HL-60 (cell line): ENCODE measurements around the gene CFAP45.

ENCODE experiments used
- DNase-seq, 2 experiments: peaks; one replicate each; pipeline ENCODE4 v3.0.0-alpha.2; 2010 to 2020; ENCODE audit warnings: low read depth in 1 of 2, low spot score in 1 of 2
- H3K27ac ChIP-seq: fragments of 250-450 bp; sonication (Bioruptor Pico); replicated peaks from 2 replicates; pipeline ENCODE4 v1.5.1; 2020; ENCODE audit warnings: mild to moderate bottlenecking, moderate library complexity
- H3K27me3 ChIP-seq: fragments of 250-450 bp; sonication (Bioruptor Pico); 2 replicates; pipeline ENCODE4 v1.5.1; 2021; ENCODE audit warnings: mild to moderate bottlenecking, moderate library complexity; ENCODE audit not compliant: insufficient read depth, poor library complexity, severe bottlenecking
- H3K4me3 ChIP-seq: replicated peaks from 2 replicates; pipeline ENCODE4 v1.5.1; 2011; ENCODE audit warnings: mild to moderate bottlenecking, control low read depth, low read length; ENCODE audit not compliant: insufficient read depth
- GABPA ChIP-seq: IDR thresholded peaks from 2 replicates; pipeline ENCODE4 v1.6.1; 2012; ENCODE audit warnings: low read depth
- POLR2AphosphoS5 ChIP-seq: IDR thresholded peaks from 2 replicates; pipeline ENCODE4 v1.6.1; 2012; ENCODE audit warnings: low read depth
- SPI1 ChIP-seq: IDR thresholded peaks from 2 replicates; pipeline ENCODE4 v1.6.1; 2012; ENCODE audit warnings: low read depth, mild to moderate bottlenecking, borderline replicate concordance
- TF ChIP-seq, protein P1 (sequence below): IDR thresholded peaks from 2 replicates; pipeline ENCODE4 v1.6.1; 2012; ENCODE audit warnings: low read depth; ENCODE audit not compliant: insufficient replicate concordance
- TF ChIP-seq, protein P2 (sequence below): IDR thresholded peaks from one replicate; pipeline ENCODE4 v1.5.1; 2011; ENCODE audit warnings: low read length, control low read depth, inconsistent platforms; ENCODE audit not compliant: insufficient read depth

The CFAP45 gene

GRCh38 chr1:159831412-159832141 lies 68.4 kb downstream of the CFAP45 start:
- Histone ChIP-seq H3K4me3 (no peak overlapping the region), H3K27ac (no peak overlapping the region), H3K27me3 (no peaks in the 10 kb centered on the region)
- no peak for TF ChIP-seq GABPA
- DNase-seq = no peak

- no peak overlapping the region for H3K27ac ChIP-seq
- TF ChIP-seq SPI1 = no peak
- no peak for TF ChIP-seq POLR2AphosphoS5
- no peak for TF ChIP-seq GABPA
- TF ChIP-seq, protein P1, sequence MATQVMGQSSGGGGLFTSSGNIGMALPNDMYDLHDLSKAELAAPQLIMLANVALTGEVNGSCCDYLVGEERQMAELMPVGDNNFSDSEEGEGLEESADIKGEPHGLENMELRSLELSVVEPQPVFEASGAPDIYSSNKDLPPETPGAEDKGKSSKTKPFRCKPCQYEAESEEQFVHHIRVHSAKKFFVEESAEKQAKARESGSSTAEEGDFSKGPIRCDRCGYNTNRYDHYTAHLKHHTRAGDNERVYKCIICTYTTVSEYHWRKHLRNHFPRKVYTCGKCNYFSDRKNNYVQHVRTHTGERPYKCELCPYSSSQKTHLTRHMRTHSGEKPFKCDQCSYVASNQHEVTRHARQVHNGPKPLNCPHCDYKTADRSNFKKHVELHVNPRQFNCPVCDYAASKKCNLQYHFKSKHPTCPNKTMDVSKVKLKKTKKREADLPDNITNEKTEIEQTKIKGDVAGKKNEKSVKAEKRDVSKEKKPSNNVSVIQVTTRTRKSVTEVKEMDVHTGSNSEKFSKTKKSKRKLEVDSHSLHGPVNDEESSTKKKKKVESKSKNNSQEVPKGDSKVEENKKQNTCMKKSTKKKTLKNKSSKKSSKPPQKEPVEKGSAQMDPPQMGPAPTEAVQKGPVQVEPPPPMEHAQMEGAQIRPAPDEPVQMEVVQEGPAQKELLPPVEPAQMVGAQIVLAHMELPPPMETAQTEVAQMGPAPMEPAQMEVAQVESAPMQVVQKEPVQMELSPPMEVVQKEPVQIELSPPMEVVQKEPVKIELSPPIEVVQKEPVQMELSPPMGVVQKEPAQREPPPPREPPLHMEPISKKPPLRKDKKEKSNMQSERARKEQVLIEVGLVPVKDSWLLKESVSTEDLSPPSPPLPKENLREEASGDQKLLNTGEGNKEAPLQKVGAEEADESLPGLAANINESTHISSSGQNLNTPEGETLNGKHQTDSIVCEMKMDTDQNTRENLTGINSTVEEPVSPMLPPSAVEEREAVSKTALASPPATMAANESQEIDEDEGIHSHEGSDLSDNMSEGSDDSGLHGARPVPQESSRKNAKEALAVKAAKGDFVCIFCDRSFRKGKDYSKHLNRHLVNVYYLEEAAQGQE = no peak
- TF ChIP-seq, protein P2, sequence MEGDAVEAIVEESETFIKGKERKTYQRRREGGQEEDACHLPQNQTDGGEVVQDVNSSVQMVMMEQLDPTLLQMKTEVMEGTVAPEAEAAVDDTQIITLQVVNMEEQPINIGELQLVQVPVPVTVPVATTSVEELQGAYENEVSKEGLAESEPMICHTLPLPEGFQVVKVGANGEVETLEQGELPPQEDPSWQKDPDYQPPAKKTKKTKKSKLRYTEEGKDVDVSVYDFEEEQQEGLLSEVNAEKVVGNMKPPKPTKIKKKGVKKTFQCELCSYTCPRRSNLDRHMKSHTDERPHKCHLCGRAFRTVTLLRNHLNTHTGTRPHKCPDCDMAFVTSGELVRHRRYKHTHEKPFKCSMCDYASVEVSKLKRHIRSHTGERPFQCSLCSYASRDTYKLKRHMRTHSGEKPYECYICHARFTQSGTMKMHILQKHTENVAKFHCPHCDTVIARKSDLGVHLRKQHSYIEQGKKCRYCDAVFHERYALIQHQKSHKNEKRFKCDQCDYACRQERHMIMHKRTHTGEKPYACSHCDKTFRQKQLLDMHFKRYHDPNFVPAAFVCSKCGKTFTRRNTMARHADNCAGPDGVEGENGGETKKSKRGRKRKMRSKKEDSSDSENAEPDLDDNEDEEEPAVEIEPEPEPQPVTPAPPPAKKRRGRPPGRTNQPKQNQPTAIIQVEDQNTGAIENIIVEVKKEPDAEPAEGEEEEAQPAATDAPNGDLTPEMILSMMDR = no peak
These were observed 69.2 kb downstream of the CFAP45 start for GRCh38 chr1:159830722-159831121.

DNA sequence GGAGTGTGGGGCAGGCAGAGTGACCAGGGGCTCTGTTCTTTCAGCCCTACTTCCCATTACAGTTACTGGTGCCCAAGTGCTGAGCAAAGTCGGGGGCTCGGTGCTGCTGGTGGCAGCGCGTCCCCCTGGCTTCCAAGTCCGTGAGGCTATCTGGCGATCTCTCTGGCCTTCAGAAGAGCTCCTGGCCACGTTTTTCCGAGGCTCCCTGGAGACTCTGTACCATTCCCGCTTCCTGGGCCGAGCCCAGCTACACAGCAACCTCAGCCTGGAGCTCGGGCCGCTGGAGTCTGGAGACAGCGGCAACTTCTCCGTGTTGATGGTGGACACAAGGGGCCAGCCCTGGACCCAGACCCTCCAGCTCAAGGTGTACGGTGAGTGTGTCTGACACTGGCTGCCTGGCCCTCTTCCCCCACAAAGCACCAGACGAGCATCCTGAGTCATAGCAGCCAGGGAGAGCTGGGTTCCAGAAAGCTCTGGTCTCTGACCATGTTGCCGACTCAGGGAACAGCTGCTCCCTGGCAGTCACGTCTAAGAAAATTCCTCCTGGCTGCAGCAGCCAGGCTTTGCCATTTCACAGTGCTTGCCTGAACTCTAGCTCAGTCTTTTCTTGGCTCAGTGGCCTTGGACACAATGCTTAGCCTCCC lies 70.0 kb downstream of the CFAP45 start:
- DNase-seq = no peak
- TF ChIP-seq SPI1 = no peak
- TF ChIP-seq, protein P2 = no peak
- no peak for TF ChIP-seq GABPA
- TF ChIP-seq POLR2AphosphoS5 = no peak
- TF ChIP-seq, protein P1 = no peak

More at GRCh38 chr1:159830722-159831121, 69.2 kb downstream of the CFAP45 start:
- H3K27me3 ChIP-seq = no peaks in the 10 kb centered on the region
- DNase-seq = no peak
- H3K4me3 ChIP-seq = no peak overlapping the region

DNA sequence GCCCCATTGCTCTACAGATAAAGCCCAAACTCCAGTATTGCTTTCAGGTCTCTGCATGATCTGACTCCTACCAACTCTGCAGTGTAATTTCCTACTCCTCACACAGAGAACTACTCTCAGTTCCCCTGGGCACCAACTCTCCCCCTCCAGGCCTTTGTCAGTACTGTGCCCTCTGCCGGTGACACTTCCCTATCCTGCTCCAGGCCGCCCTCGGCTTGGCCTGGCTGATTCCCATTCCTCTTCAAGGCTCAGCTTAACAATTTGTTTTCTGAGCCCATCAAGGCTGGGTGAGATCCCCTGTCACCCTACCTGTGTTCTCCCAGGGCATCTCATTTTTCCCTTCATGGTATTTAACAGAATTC lies 70.7 kb downstream of the CFAP45 start:
- TF ChIP-seq, protein P2 = peak; percentile 47
- TF ChIP-seq POLR2AphosphoS5 (no peak), SPI1 (peak; percentile 69), GABPA (no peak)
- TF ChIP-seq, protein P1 = no peak
- H3K27me3 ChIP-seq = no peaks in the 10 kb centered on the region
- DNase-seq = peak; percentile 61 to 80
- no peak overlapping the region for H3K27ac ChIP-seq
- H3K4me3 ChIP-seq = no peak overlapping the region

More for the DNA sequence above, 70.0 kb downstream of the CFAP45 start:
- no peak overlapping the region for H3K4me3 ChIP-seq
- H3K27me3 ChIP-seq = no peaks in the 10 kb centered on the region
- no peak overlapping the region for H3K27ac ChIP-seq
